K562 (cell line): Measurements from ENCODE around the gene PHACTR3. TPM values are rescaled to one million over a fixed set of nuclear protein-coding genes. Genes with fewer than 3 reads are reported as not detected.

Experiments
- ATAC-seq: fragments of 200-7000 bp; cut with Tn5 transposase; 3 replicates; pipeline ENCODE4 v1.9.1; 2020; ENCODE audit warnings: moderate library complexity
- BruUV-seq: library from RNA; stranded (reverse); fragments of 400-500 nt; replicated peaks from 2 replicates; lab custom pipeline; 2021; lab: Mats Ljungman, UMichigan
- CTCF ChIA-PET: fragments of 300-600 bp; formaldehyde crosslinking; extraction: SDS; loops from one replicate; lab custom pipeline; 2021; ENCODE audit warnings: low intra/inter-chr PET ratio; lab: Yijun Ruan, JAX
- POLR2A ChIA-PET: fragments of 300-600, 350-650 bp; sonication (Branson Sonifier 250); formaldehyde crosslinking; extraction: SDS; loops from one replicate; lab custom pipeline; 2021; ENCODE audit warnings: antibody characterized with exemption, inconsistent platforms; lab: Yijun Ruan, JAX
- DNase-seq, 4 experiments: peaks; one replicate each; pipeline versions ENCODE4 v3.0.0 to v3.0.0-alpha.2; 2011 to 2018; ENCODE audit warnings: low spot score in 3 of 4, mixed read lengths in 3 of 4; ENCODE audit errors: extremely low read depth in 1 of 4
- FAIRE-seq: peaks from 2 replicates; lab custom pipeline; 2011; peaks lifted over from hg19 to GRCh38; lab: Jason Lieb, UNC
- H2AFZ ChIP-seq: 2 replicates; pipeline ENCODE4 v1.6.0; 2011; ENCODE audit warnings: low read depth, low read length, control low read depth, inconsistent platforms
- H3K27ac ChIP-seq: fragments of 200-600 bp; 3 replicates; pipeline ENCODE4 v1.8.0; 2011; ENCODE audit warnings: low read depth, mild to moderate bottlenecking, control low read depth, inconsistent platforms, low read length, moderate library complexity, mixed read lengths; ENCODE audit errors: extremely low read depth
- H3K27me3 ChIP-seq, 2 experiments: fragments of 300-600 bp in 1 of 2; 2 replicates in 1 of 2; 3 replicates in 1 of 2; pipeline versions ENCODE4 v1.6.0 to v1.8.0; 2011; ENCODE audit warnings: inconsistent platforms in 2 of 2, low read length in 2 of 2, mild to moderate bottlenecking in 1 of 2, mixed read lengths in 1 of 2, moderate library complexity in 1 of 2; ENCODE audit not compliant: control insufficient read depth in 2 of 2, insufficient read depth in 2 of 2
- H3K36me3 ChIP-seq: fragments of 300-600 bp; 3 replicates; pipeline ENCODE4 v1.8.0; 2011; ENCODE audit warnings: mild to moderate bottlenecking, low read length, inconsistent platforms; ENCODE audit not compliant: control insufficient read depth, insufficient read depth
- H3K4me1 ChIP-seq, 2 experiments: fragments of 200-600 bp in 1 of 2; replicated peaks in 1 of 2; 2 replicates in 1 of 2; 3 replicates in 1 of 2; pipeline versions ENCODE4 v1.5.1 to v1.8.0; 2011; ENCODE audit warnings: inconsistent platforms in 2 of 2, low read length in 2 of 2, mild to moderate bottlenecking in 1 of 2, mixed read lengths in 1 of 2, moderate library complexity in 1 of 2; ENCODE audit not compliant: control insufficient read depth in 2 of 2, insufficient read depth in 2 of 2
- H3K4me2 ChIP-seq: 2 replicates; pipeline ENCODE4 v1.6.1; 2011; ENCODE audit warnings: low read length, control low read depth, inconsistent platforms, mixed read lengths; ENCODE audit not compliant: insufficient read depth
- H3K4me3 ChIP-seq: fragments of 200-600 bp; sonication (generic), shearing (Covaris generic); 2 replicates; pipeline ENCODE4 v1.5.1; 2016; ENCODE audit warnings: control low read depth, inconsistent platforms
- H3K79me2 ChIP-seq: fragments of 200-600 bp; 3 replicates; pipeline ENCODE4 v1.8.0; 2011; ENCODE audit warnings: low read length, inconsistent platforms; ENCODE audit not compliant: control insufficient read depth, insufficient read depth
- H3K9ac ChIP-seq, 2 experiments: 2 replicates each; pipeline versions ENCODE4 v1.6.0 to v1.6.1; 2011; ENCODE audit warnings: low read depth in 2 of 2, low read length in 2 of 2, control low read depth in 1 of 2, inconsistent platforms in 1 of 2, mild to moderate bottlenecking in 1 of 2, mixed read lengths in 1 of 2; ENCODE audit not compliant: insufficient read depth in 1 of 2
- H3K9me1 ChIP-seq: one replicate; pipeline ENCODE4 v1.6.0; 2011; ENCODE audit warnings: inconsistent platforms, mild to moderate bottlenecking, low read length, moderate library complexity; ENCODE audit not compliant: control insufficient read depth, insufficient read depth
- H3K9me3 ChIP-seq: replicated peaks from 2 replicates; pipeline ENCODE4 v1.5.1; 2011; ENCODE audit warnings: low read depth, low read length, inconsistent platforms; ENCODE audit not compliant: control insufficient read depth, insufficient read depth
- H4K20me1 ChIP-seq: replicated peaks from 2 replicates; pipeline ENCODE4 v1.6.1; 2011; ENCODE audit warnings: low read length, inconsistent platforms, mixed read lengths; ENCODE audit not compliant: control insufficient read depth, insufficient read depth
- HDAC8 ChIP-seq: fragments of 450-650 bp; IDR thresholded peaks from 2 replicates; pipeline ENCODE4 v1.6.1; 2016; ENCODE audit warnings: mild to moderate bottlenecking, missing genetic modification characterization, moderate library complexity, missing compliant biosample characterization
- HMGN3 ChIP-seq: IDR thresholded peaks from 2 replicates; pipeline ENCODE4 v1.6.1; 2011; ENCODE audit warnings: borderline replicate concordance, low read depth, mild to moderate bottlenecking, mixed read lengths, low read length; ENCODE audit not compliant: insufficient read length; ENCODE audit errors: extremely low read depth
- MAX ChIP-seq: sonication (generic); formaldehyde crosslinking; IDR thresholded peaks from 2 replicates; pipeline ENCODE4 v1.9.0; 2022; ENCODE audit warnings: mild to moderate bottlenecking, missing genetic modification reagents
- NR2C1 ChIP-seq, 2 experiments: fragments of 450-650 bp; IDR thresholded peaks; 2 replicates each; pipeline ENCODE4 v1.6.1; 2017; ENCODE audit warnings: mild to moderate bottlenecking in 2 of 2, antibody characterized with exemption in 1 of 2, inconsistent platforms in 1 of 2, missing compliant biosample characterization in 1 of 2, missing genetic modification characterization in 1 of 2
- RERE ChIP-seq: sonication (generic); formaldehyde crosslinking; IDR thresholded peaks from 2 replicates; pipeline ENCODE4 v1.8.0; 2023; ENCODE audit warnings: missing genetic modification reagents, mild to moderate bottlenecking, borderline replicate concordance
- SOX6 ChIP-seq: fragments of 450-650 bp; IDR thresholded peaks from 2 replicates; pipeline ENCODE4 v1.6.1; 2014; ENCODE audit warnings: mild to moderate bottlenecking
- ZBTB17 ChIP-seq: fragments of 450-650 bp; formaldehyde crosslinking; IDR thresholded peaks from 2 replicates; pipeline ENCODE4 v1.4.0; 2020; ENCODE audit warnings: mild to moderate bottlenecking
- ZNF384 ChIP-seq: IDR thresholded peaks from 2 replicates; pipeline ENCODE4 v1.6.1; 2012; ENCODE audit warnings: low read depth, low read length, improper control_type of control experiment
- WGBS: fragments of 100-300 bp; shearing (Covaris generic); methylation state at CpG from one replicate; pipeline ENCODE4 v1.1.6; 2016; ENCODE audit warnings: low coverage, mixed read lengths; ENCODE audit not compliant: insufficient coverage; ENCODE audit errors: missing lambda C conversion rate; 5-methylcytosine and 5-hydroxymethylcytosine counted together
- in situ Hi-C: fragments of 300-500 bp; cut with MboI; formaldehyde crosslinking; loops from 4 replicates; pipeline ENCODE4 v1.15.0; 2018; ENCODE audit warnings: inconsistent platforms, mixed read lengths
- intact Hi-C: fragments of 100-400 bp; cut with micrococcal nuclease; formaldehyde crosslinking; loops from 2 replicates; pipeline ENCODE4 v1.14.2; 2022
- polyA plus RNA-seq, 8 experiments: library from polyadenylated mRNA; depleted of rRNA in 4 of 8; stranded (reverse) in 5 of 8; unstranded in 3 of 8; fragments of >200 nt; fragmentation: Nextera tagmentation in 2 of 8; fragmentation: Illumina TruSeq in 1 of 8; extraction: Ambion mirVana in 2 of 8; extraction: Trizol in 1 of 8; gene quantifications; 2 replicates each; pipeline versions ENCODE4 v1.2.1 to v1.2.3, GENCODE V29; 2011 to 2014; ENCODE audit warnings: inconsistent platforms in 1 of 8, missing spikeins in 1 of 8
- total RNA-seq, 7 experiments: library from RNA; depleted of rRNA in 6 of 7; stranded (reverse); fragments of >200 nt in 6 of 7; fragmentation: Illumina TruSeq in 2 of 7; extraction: Trizol in 2 of 7; gene quantifications; 2 replicates each; pipeline versions ENCODE4 v1.2.1 to v1.2.3, GENCODE V29; 2011 to 2021; ENCODE audit warnings: low replicate concordance in 1 of 7
- TF ChIP-seq, protein P1 (sequence below): sonication (generic); formaldehyde crosslinking; IDR thresholded peaks from 2 replicates; pipeline ENCODE4 v1.8.0; 2022; ENCODE audit warnings: missing genetic modification reagents, mild to moderate bottlenecking, moderate library complexity, borderline replicate concordance

The PHACTR3 gene
- total and polyA plus RNA-seq, 9 of the 15 experiments (the other 6 are each of a cell fraction or from before 2014, with no cell fraction given) = not detected

GRCh38 chr20:59744756-59745155, 140.4 kb downstream of the PHACTR3 start:
- 2% methylated on average over 11 of the region's 11 CpGs for WGBS
- TF ChIP-seq SOX6 = no peak
- TF ChIP-seq HDAC8 (tag) = no peak
- TF ChIP-seq, protein P1, sequence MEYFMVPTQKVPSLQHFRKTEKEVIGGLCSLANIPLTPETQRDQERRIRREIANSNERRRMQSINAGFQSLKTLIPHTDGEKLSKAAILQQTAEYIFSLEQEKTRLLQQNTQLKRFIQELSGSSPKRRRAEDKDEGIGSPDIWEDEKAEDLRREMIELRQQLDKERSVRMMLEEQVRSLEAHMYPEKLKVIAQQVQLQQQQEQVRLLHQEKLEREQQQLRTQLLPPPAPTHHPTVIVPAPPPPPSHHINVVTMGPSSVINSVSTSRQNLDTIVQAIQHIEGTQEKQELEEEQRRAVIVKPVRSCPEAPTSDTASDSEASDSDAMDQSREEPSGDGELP = no peak
- no peak for TF ChIP-seq HMGN3
- TF ChIP-seq NR2C1 (IDR thresholded peaks at IDR 0.05) = no peak
- TF ChIP-seq NR2C1 (tag; IDR thresholded peaks at IDR 0.05) = no peak
- TF ChIP-seq ZBTB17 (CRISPR knock-in tag) = no peak
- no peak for TF ChIP-seq MAX (CRISPR knock-in tag)
- TF ChIP-seq ZNF384 = no peak
- no peak for TF ChIP-seq RERE (CRISPR knock-in tag)
- DNase-seq (no peak), FAIRE-seq (no peak), ATAC-seq (no peak)
- intact Hi-C loops (no loop called here), in situ Hi-C loops (no loop called here)
- Histone ChIP-seq H3K79me2 (no peaks in the 10 kb centered on the region), H3K27ac (no peak overlapping the region), H3K36me3 (no peaks in the 10 kb centered on the region), H3K9ac (no peak overlapping the region), H3K4me2 (no peak overlapping the region), H3K4me1 (no peaks in the 10 kb centered on the region), H2AFZ (no peak overlapping the region), H3K9me3 (no peaks in the 10 kb centered on the region), H4K20me1 (0 out of 2 replicates have a peak, but pooled peaks cover 4% of the 10 kb centered on the region), H3K27me3 (peaks cover 8 to 33% of the 10 kb centered on the region in 2 experiments), H3K9me1 (peaks cover 4% of the 10 kb centered on the region), H3K4me3 (no peak overlapping the region)
- ChIA-PET POLR2A (no interaction called here), CTCF (no interaction called here)
- no TSS peak for BruUV-seq
